ENCODE measurements around the gene DCST2.

DNA sequence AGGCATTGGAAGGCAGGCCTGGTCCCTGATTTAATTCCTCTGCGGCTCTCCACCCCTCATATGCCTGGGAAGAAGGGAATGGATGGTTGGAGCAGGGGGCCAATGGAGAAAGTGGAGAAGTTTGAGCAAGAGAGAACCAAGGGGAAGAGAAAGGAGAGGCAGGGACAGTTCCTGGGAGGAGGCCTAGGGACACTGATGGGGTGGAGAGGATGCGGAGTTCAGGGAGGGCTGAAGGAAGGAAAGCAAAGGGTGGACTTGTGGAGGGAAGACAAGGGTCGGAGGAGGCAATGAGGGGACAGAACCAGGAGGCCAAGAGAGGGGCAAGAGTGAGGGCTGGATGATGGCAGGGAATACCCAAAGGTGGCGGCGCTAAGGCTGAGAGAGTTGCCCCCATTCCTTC, 23.8 kb downstream of the DCST2 start:
- TF ChIP-seq YY1 (IDR thresholded peaks at IDR 0.05; ENCODE audit: insufficient read depth, insufficient read length) (no peak), ZNF274 (IDR thresholded peaks at IDR 0.05; ENCODE audit: low read depth, low read length) (no peak)
